WI38 (cell line): ENCODE measurements around the gene FOSL1.

Experiments used
- H3K4me3 ChIP-seq: 2 replicates; pipeline ENCODE4 v1.5.1; 2011; ENCODE audit warnings: low read depth, mild to moderate bottlenecking, control low read depth, low read length
- TF ChIP-seq, protein P1 (sequence below): IDR thresholded peaks from 2 replicates; pipeline ENCODE4 v1.5.1; 2012; ENCODE audit warnings: low read depth, mild to moderate bottlenecking, control low read depth, low read length

The FOSL1 gene

DNA sequence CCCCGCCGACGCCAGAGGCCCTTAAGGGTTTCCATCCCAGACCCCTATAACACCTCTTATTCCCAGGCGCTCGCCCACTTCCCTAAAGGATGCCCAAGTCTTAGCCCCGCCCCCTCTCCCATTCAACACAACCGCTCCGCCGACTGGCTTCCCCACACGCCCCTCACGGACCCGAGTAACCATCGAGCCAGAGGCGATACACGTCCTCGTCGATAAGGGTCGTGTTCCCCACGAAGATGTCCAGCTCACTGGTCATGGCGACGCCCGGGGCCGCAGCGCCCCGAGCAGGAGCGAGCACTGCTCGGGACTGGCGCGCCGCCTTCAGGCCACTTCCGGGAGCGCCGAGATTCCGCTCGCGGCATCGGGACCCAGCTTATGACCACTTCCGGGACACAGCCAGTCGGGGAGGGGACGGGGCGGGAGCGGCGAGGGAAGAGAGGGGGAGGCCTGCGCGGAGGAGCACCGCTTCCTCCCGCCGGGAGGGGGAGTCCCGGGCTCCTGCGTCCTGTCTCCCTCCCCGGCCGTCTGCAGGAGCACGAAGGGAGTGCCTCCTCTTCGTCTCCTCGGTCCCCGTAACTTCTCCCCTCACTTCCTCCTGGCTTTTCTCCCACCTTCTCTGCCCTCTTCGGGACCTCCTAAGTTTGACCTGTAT, 11.9 kb downstream of the FOSL1 start, which contains the start of gene FIBP:
FIBP (minus strand) TSS at position 309 of the 652 bp plus-strand sequence; CDS start at position 256, 53 bp downstream.
- peak within 1 kb of the TSS; percentile 78 for H3K4me3 ChIP-seq
- TF ChIP-seq, protein P1, sequence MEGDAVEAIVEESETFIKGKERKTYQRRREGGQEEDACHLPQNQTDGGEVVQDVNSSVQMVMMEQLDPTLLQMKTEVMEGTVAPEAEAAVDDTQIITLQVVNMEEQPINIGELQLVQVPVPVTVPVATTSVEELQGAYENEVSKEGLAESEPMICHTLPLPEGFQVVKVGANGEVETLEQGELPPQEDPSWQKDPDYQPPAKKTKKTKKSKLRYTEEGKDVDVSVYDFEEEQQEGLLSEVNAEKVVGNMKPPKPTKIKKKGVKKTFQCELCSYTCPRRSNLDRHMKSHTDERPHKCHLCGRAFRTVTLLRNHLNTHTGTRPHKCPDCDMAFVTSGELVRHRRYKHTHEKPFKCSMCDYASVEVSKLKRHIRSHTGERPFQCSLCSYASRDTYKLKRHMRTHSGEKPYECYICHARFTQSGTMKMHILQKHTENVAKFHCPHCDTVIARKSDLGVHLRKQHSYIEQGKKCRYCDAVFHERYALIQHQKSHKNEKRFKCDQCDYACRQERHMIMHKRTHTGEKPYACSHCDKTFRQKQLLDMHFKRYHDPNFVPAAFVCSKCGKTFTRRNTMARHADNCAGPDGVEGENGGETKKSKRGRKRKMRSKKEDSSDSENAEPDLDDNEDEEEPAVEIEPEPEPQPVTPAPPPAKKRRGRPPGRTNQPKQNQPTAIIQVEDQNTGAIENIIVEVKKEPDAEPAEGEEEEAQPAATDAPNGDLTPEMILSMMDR = peak; percentile 78

DNA sequence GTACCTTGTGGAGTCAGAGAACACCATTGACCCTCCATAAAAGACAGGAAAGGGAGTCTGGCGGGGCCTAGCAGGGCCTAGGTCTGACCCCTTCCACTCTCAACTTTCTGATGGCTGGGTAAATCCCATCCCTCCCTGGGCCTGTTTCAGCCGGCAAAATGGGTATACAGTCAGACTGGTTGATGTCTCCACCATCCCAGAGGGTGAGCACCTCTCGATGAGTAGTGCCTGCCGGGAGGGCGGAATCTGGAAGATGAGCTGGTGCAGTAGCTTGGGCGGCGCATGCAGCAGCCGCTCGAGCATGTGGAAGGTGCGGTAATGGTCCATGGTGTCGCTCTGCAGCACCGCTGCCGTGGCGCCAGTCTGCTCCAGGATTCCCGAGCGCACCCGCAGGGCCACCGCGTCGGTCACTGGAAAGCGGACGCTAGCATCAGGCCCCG, 12.4 kb downstream of the FOSL1 start:
- TF ChIP-seq, protein P1 = no peak
- peak overlapping the region; percentile 78 for H3K4me3 ChIP-seq

DNA sequence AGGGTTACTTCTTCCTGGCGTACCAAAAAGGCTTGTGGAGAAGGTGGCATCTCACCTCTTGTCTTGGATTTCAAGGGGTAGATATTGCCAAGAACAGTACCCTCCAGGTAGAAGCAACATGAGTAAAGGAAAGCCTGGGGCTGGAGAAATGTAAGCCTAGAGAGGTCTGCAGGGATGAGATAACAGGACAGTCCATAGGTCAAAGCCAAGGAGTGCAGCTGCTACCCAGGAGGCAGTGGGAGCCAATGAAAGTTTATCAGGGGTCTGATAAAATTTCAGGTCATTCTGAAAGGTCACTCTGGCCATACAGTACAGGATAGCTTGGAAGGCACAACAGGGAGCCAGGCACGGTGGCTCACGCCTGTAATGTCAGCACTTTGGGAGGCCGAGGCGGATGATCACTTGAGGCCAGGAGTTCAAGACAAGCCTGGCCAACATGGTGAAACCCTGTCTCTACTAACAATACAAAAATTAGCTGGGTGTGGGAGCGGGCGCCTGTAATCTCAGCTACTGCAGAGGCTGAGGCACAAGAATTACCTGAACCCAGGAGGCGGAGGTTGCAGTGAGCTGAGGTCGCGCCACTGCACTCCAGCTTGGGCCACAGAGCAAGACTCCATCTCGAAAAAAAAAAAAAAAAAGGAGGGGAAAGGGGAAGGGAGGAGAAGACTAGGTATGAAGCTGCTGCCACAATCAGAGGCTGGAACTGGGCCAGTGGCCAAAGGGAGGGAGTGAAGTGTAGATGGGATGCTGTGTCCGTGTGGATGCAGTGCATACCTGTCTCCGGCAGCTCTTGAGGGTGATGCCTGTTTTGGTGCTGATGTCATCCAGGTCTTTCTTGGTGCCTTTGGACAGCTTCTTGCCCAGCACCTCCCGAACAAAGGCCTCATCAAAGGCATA, 13.1 kb downstream of the FOSL1 start:
- peak overlapping the region; percentile 78 for H3K4me3 ChIP-seq
- TF ChIP-seq, protein P1 = no peak

DNA sequence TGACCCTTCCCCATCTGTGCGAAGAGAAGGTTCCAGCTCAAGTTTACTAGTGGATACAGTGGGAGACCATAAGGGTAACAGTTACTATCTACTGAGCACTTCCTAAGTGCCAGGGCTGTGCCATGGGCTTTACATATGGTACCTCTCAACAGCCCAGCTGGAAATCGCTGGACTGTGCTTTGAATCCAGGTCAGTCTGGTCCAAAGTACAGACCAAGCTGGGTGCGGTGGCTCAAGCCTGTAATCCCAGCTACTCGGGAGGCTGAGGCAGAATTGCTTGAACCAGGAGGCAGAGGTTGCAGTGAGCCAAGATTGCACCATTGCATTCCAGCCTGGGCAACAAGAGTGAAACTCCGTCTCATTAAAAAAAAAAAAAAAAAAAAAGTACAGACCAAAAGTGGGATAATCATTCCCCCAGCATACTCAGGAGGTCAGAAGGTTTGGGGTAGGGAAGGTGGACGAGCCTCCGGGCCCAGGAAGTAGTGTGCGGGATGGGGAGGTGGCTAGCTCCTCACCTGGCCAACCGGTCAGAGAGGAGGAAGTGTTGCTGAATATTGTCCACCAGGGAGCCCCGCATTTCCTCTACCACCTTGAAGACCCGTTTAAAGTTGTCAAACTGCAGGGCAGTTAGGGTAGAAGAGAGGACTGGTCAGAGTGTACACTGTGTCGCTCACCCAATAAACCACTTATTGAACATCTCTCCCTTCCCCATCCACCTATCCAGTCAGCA, 14.2 kb downstream of the FOSL1 start:
- TF ChIP-seq, protein P1 = no peak
- H3K4me3 ChIP-seq = no peak overlapping the region

DNA sequence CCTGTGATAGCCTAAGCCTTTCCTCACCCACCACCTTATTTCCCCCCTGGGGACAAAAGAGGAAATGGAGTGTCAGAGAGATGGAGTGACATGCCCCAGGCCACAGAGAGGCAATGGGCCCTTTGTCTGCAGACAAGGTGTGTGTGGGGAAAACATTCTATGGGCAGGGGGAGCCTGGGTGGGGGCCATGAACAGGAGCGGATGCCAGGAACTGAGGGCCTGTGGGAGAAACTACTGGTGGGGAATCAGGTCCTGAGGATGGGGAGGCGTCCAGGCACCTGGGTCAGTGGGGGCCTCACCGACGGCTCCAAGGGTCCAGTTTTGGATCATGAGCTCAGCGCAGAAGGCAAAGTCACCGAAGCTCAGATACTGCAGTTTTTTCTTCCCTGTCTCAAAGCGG, 15.0 kb downstream of the FOSL1 start:
- TF ChIP-seq, protein P1 = no peak
- no peak overlapping the region for H3K4me3 ChIP-seq

DNA sequence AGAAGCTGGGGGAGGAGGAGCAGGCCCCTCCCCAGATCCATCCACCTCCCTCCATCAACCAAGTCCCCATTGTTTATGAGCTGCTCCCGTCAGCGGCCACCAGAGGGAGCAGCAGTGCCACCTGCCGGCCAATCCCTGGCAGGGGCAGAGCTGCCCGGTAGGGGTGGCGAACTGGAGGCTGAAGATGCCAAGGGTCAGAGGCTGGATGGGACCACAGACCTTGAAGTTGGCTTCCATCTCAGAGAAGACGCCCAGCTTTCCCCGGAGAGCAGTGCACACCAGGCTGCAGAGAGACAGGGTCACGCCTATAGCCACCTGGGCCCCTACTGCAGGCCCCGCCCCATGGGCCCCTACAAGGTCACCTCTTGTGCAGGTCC, 15.5 kb downstream of the FOSL1 start:
- no peak overlapping the region for H3K4me3 ChIP-seq
- TF ChIP-seq, protein P1 = peak; percentile 99
